HG02763 (cell line): ENCODE results near the gene C13orf42.

Experiments used
- ATAC-seq: cut with Tn5 transposase; IDR thresholded peaks from one replicate; pipeline ENCODE4 v1.9.1; 2021; ENCODE audit warnings: mild to moderate bottlenecking, moderate library complexity; ENCODE audit not compliant: unreplicated experiment

The C13orf42 gene

GRCh38 chr13:51067210-51067701 is 43.8 kb downstream of the C13orf42 start:
- no peak for ATAC-seq

GRCh38 chr13:51066091-51066831 is 44.8 kb downstream of the C13orf42 start:
- no peak for ATAC-seq

- no peak for ATAC-seq
These were observed 45.5 kb downstream of the C13orf42 start for GRCh38 chr13:51065372-51066090.

- ATAC-seq, result no peak
These were observed 46.3 kb downstream of the C13orf42 start for GRCh38 chr13:51064753-51065152.

GRCh38 chr13:51063909-51064308 is 47.2 kb downstream of the C13orf42 start:
- no peak for ATAC-seq

GRCh38 chr13:51058461-51059167 is 52.5 kb downstream of the C13orf42 start:
- no peak for ATAC-seq

GRCh38 chr13:51057906-51058305 is 53.2 kb downstream of the C13orf42 start:
- ATAC-seq, result no peak

GRCh38 chr13:51057001-51057400 is 54.1 kb downstream of the C13orf42 start:
- no peak for ATAC-seq

GRCh38 chr13:51052581-51052980 is 58.5 kb downstream of the C13orf42 start:
- no peak for ATAC-seq

- ATAC-seq, result no peak
These were observed 60.8 kb downstream of the C13orf42 start for GRCh38 chr13:51050021-51050830.

- ATAC-seq, result no peak
These were observed 62.5 kb downstream of the C13orf42 start for GRCh38 chr13:51048616-51049015.

GRCh38 chr13:51048166-51048461 is 63.0 kb downstream of the C13orf42 start:
- ATAC-seq, result no peak

- no peak for ATAC-seq
These were observed 63.5 kb downstream of the C13orf42 start for GRCh38 chr13:51047434-51048165.

- ATAC-seq, result no peak
These were observed 65.6 kb downstream of the C13orf42 start for GRCh38 chr13:51045451-51045850.

GRCh38 chr13:51044023-51044665 is 66.9 kb downstream of the C13orf42 start:
- ATAC-seq, result no peak

- ATAC-seq, result no peak
These were observed 67.8 kb downstream of the C13orf42 start for GRCh38 chr13:51043310-51043709.

GRCh38 chr13:51041710-51042109 is 69.4 kb downstream of the C13orf42 start:
- ATAC-seq, result no peak

- no peak for ATAC-seq
These were observed 69.9 kb downstream of the C13orf42 start for GRCh38 chr13:51041126-51041525.

GRCh38 chr13:51040431-51040830 is 70.6 kb downstream of the C13orf42 start:
- no peak for ATAC-seq

- ATAC-seq, result no peak
These were observed 74.7 kb downstream of the C13orf42 start for GRCh38 chr13:51036418-51036817.
